Measurements from ENCODE around the gene MBP. TPM values are rescaled to one million over a fixed set of nuclear protein-coding genes. Genes with fewer than 3 reads are reported as not detected.

Gene MBP
- total RNA-seq, 1 donor from 2014 or later = 14.5 TPM

DNA sequence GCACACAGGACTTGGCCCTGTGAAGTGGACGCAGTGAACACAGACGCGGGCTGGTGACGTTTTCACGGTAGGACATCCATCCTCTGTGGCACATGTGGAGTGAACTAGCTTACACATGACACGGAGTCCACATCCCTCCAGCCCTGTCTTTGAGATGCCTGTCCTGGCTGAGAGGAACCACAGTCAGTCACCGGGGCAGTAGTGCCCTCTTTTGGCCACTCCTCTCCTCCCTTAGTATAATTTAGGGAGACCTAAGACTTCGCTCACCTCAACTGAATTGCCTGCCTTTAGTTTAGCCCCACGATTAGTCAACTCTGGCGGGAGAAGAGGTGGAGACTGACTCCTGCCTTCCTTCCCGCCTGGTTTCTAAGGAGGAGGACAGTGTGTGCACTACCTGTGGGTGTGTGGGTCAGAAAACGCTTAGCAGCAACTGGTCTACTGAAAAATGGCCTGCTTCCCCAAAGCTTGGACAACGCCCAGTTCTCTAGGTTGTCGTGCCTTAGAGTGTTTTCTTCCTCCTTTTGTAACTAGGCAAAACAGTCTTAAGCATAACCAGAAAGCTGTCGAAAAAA, 70.6 kb downstream of the MBP start:
- Mint-ChIP-seq H3K36me3 (peaks cover 23% of the 10 kb centered on the region), H3K27ac (peak overlapping the region; percentile 22), H3K4me3 (no peak overlapping the region), H3K4me1 (ENCODE audit: unreplicated experiment) (peaks cover 36% of the 10 kb centered on the region), H3K27me3 (no peaks in the 10 kb centered on the region), H3K9me3 (peaks cover 4% of the 10 kb centered on the region)
- TF ChIP-seq, protein P1, sequence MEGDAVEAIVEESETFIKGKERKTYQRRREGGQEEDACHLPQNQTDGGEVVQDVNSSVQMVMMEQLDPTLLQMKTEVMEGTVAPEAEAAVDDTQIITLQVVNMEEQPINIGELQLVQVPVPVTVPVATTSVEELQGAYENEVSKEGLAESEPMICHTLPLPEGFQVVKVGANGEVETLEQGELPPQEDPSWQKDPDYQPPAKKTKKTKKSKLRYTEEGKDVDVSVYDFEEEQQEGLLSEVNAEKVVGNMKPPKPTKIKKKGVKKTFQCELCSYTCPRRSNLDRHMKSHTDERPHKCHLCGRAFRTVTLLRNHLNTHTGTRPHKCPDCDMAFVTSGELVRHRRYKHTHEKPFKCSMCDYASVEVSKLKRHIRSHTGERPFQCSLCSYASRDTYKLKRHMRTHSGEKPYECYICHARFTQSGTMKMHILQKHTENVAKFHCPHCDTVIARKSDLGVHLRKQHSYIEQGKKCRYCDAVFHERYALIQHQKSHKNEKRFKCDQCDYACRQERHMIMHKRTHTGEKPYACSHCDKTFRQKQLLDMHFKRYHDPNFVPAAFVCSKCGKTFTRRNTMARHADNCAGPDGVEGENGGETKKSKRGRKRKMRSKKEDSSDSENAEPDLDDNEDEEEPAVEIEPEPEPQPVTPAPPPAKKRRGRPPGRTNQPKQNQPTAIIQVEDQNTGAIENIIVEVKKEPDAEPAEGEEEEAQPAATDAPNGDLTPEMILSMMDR (conservative IDR thresholded peaks at IDR 0.05) = no peak
- no peak for DNase-seq (ENCODE audit: extremely low spot score, unreplicated experiment)

DNA sequence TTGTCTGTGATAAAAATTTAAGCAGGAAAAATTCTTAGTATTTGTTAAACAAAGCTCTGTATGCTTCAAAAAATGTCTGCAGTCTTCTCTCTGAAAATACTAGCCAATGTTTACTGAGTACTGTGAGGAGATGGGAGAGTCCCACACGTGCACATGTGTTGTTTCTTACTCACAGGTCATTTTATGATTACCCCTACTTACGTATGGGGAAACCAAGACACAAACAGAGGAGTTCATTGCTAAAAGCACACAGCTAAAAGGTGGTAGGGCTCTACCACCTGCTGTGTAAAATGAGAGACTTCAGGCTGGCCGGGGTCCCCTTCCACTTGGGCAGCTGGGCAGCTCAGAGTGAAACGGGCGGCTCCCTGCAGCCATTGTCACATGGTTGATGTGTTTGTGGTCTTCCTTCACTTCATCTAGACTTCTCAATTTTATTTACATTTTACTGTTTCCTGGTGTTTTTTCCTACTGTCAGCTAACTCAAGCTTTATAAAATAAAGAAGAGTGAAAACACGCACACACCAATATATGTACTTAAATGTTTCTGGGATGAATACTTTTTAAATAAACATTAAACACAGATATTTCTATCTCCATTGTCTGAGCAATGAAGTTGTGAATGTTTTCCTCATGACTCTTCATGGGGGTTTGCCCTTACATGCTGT, 71.2 kb downstream of the MBP start:
- H3K27me3 Mint-ChIP-seq = no peaks in the 10 kb centered on the region
- H3K4me3 Mint-ChIP-seq = no peak overlapping the region
- H3K27ac Mint-ChIP-seq = peak overlapping the region; percentile 52
- TF ChIP-seq, protein P1 (conservative IDR thresholded peaks at IDR 0.05) = no peak
- peaks cover 38% of the 10 kb centered on the region for H3K4me1 Mint-ChIP-seq (ENCODE audit: unreplicated experiment)
- peaks cover 23% of the 10 kb centered on the region for H3K36me3 Mint-ChIP-seq
- peaks cover 4% of the 10 kb centered on the region for H3K9me3 Mint-ChIP-seq
- DNase-seq (ENCODE audit: extremely low spot score, unreplicated experiment) = no peak

DNA sequence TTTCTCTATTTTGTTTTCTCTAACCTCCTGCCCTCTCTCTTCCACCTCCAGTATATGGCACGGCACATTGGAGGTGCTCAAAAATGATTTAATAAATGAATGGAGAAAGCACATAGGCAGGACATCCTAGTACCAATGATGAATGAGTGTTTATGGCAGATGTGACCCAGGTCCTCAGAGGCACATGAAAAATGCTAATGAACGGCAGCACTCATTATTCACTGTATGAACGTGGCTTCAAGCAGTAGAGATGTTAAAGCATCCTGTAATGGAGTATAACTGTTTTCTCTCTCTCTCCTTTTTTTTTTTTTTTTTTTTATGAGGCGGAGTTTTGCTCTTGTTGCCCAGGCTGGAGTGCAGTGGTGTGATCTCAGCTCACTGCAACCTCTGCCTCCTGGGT, 72.4 kb downstream of the MBP start:
- TF ChIP-seq, protein P1 (conservative IDR thresholded peaks at IDR 0.05) = no peak
- Mint-ChIP-seq H3K9me3 (peaks cover 4% of the 10 kb centered on the region), H3K4me3 (no peak overlapping the region), H3K4me1 (ENCODE audit: unreplicated experiment) (peaks cover 39% of the 10 kb centered on the region), H3K27me3 (no peaks in the 10 kb centered on the region), H3K27ac (no peak overlapping the region), H3K36me3 (peaks cover 23% of the 10 kb centered on the region)
- no peak for DNase-seq (ENCODE audit: extremely low spot score, unreplicated experiment)

DNA sequence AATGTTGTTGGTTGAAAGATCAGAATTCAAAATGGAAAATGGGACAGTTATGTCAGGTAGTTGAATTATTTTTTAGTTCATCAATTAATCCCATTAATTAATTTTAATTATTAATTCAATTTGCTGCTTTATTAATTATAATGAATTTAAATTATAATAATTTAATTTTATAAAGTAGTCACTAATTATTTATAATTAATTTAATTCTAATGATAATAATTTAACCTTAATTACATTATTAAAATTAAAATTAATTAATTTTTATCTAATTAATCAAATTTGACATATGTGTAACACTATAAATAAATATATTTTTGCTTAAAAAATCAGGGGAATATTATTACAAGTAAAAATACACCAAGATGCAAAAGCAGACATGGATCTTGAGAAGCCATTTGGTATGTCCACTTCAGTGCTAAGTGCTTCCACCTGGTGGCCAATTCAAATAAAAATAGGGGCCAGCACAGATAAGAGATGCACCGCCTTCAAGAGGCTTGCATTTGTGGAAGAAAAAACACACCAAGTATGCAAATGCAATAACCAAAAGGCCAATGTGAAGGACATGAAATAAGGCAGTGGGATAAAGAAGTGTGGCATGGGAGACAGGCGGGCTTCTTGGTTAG, 73.2 kb downstream of the MBP start:
- no peaks in the 10 kb centered on the region for H3K27me3 Mint-ChIP-seq
- H3K4me1 Mint-ChIP-seq (ENCODE audit: unreplicated experiment) = peaks cover 47% of the 10 kb centered on the region
- no peak overlapping the region for H3K4me3 Mint-ChIP-seq
- TF ChIP-seq, protein P1 (conservative IDR thresholded peaks at IDR 0.05) = peak; percentile 83
- H3K9me3 Mint-ChIP-seq = peaks cover 4% of the 10 kb centered on the region
- H3K27ac Mint-ChIP-seq = peak overlapping the region; percentile 16
- peaks cover 21% of the 10 kb centered on the region for H3K36me3 Mint-ChIP-seq
- no peak for DNase-seq (ENCODE audit: extremely low spot score, unreplicated experiment)

DNA sequence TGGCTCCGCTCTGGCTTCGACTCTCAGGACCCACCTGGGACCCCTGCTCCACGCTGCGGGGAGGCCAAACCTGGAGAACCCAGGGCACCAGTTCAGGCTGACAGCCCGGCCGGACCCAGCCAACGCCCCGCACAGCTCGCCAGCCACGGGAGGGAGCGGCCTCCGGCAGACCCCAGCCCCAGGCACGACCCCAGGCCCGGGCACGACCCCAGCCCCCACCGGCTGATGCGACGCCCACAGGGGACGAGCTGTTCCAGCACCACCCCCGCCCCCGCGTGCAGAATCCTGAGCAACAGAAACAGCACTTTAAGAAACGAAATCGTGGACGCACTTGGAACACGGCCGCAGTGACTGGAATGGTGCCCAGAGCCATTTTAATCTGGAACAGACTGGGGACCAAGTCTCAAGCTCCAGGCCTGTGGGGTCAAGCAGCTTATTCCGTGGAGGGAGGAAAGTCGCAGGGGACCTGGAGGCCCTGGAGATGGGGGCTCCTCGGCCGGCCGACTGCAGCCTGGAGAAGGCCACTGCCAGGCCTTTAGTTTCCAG, 74.2 kb downstream of the MBP start:
- Mint-ChIP-seq H3K4me3 (no peak overlapping the region), H3K9me3 (peaks cover 4% of the 10 kb centered on the region), H3K27ac (no peak overlapping the region), H3K36me3 (peaks cover 14% of the 10 kb centered on the region), H3K4me1 (ENCODE audit: unreplicated experiment) (peaks cover 54% of the 10 kb centered on the region), H3K27me3 (no peaks in the 10 kb centered on the region)
- DNase-seq (ENCODE audit: extremely low spot score, unreplicated experiment) = no peak
- TF ChIP-seq, protein P1 (conservative IDR thresholded peaks at IDR 0.05) = no peak
